ENCODE results near the gene TBC1D10A.

The TBC1D10A gene

GRCh38 chr22:30249049-30250038, 77.4 kb downstream of the TBC1D10A start:
- in situ Hi-C loops (cut with MboI; ENCODE audit: low sequenced_read_pairs) = no loop called here

- in situ Hi-C loops (cut with MboI; ENCODE audit: low sequenced_read_pairs) = no loop called here
Observed at GRCh38 chr22:30248484-30248883, 78.3 kb downstream of the TBC1D10A start.

GRCh38 chr22:30247974-30248373, 78.8 kb downstream of the TBC1D10A start:
- in situ Hi-C loops (cut with MboI; ENCODE audit: low sequenced_read_pairs) = no loop called here

- in situ Hi-C loops (cut with MboI; ENCODE audit: low sequenced_read_pairs) = no loop called here
Observed at GRCh38 chr22:30247561-30247960, 79.2 kb downstream of the TBC1D10A start.

GRCh38 chr22:30246814-30247376, 79.8 kb downstream of the TBC1D10A start:
- in situ Hi-C loops (cut with MboI; ENCODE audit: low sequenced_read_pairs) = no loop called here

GRCh38 chr22:30245985-30246813, 80.5 kb downstream of the TBC1D10A start, which contains the start of gene LIF:
Gene LIF (minus strand): TSS chr22:30246759. CDS start chr22:30246695, 64 bp downstream.
- in situ Hi-C loops (cut with MboI; ENCODE audit: low sequenced_read_pairs) = no loop called here

- in situ Hi-C loops (cut with MboI; ENCODE audit: low sequenced_read_pairs) = no loop called here
Observed at GRCh38 chr22:30245181-30245984, 81.4 kb downstream of the TBC1D10A start.

- in situ Hi-C loops (cut with MboI; ENCODE audit: low sequenced_read_pairs) = no loop called here
Observed at GRCh38 chr22:30244641-30245040, 82.1 kb downstream of the TBC1D10A start.

GRCh38 chr22:30244066-30244465, 82.7 kb downstream of the TBC1D10A start:
- in situ Hi-C loops (cut with MboI; ENCODE audit: low sequenced_read_pairs) = no loop called here

- in situ Hi-C loops (cut with MboI; ENCODE audit: low sequenced_read_pairs) = no loop called here
Observed at GRCh38 chr22:30243661-30244060, 83.1 kb downstream of the TBC1D10A start.

Measured in HL-60/S4 (cell line).